Activated CD8-positive, alpha-beta memory T cell treated with anti-CD3 and anti-CD28 coated beads, Interleukin-2, amount 50 U/mL, for 4 hours (primary cell): ENCODE data around the gene APOBEC3A.
A peak's percentile ranks its signal among the peaks of the same experiment; 100 is the strongest.
"Not testable (repeated sequence)": the region's sequence is repeated elsewhere in the genome, so short reads cannot be mapped to it uniquely, and the experiment has no call there.

Experiments
- DNase-seq: peaks from one replicate; pipeline ENCODE4 v3.0.0-alpha.2; 2020

APOBEC3A gene

GRCh38 chr22:38960673-38961072 is 3.3 kb downstream of the APOBEC3A start:
- not testable (repeated sequence) for DNase-seq

GRCh38 chr22:38963291-38963738 is 5.9 kb downstream of the APOBEC3A start:
- DNase-seq: not testable (repeated sequence)

GRCh38 chr22:38963872-38964271 is 6.5 kb downstream of the APOBEC3A start:
- DNase-seq: no peak

GRCh38 chr22:38964306-38964705 is 6.9 kb downstream of the APOBEC3A start:
- DNase-seq: no peak

GRCh38 chr22:38964989-38965388 is 7.6 kb downstream of the APOBEC3A start:
- no peak for DNase-seq

GRCh38 chr22:38965614-38966379 is 8.4 kb downstream of the APOBEC3A start:
- no peak for DNase-seq

GRCh38 chr22:38966380-38966702 is 8.9 kb downstream of the APOBEC3A start:
- DNase-seq: no peak

- no peak for DNase-seq
These were observed 9.5 kb downstream of the APOBEC3A start for GRCh38 chr22:38966942-38967341.

- no peak for DNase-seq
These were observed 10.3 kb downstream of the APOBEC3A start for GRCh38 chr22:38967451-38968450.

GRCh38 chr22:38968801-38969200 is 11.4 kb downstream of the APOBEC3A start:
- no peak for DNase-seq

GRCh38 chr22:38970551-38970950 is 13.1 kb downstream of the APOBEC3A start:
- DNase-seq: no peak

- no peak for DNase-seq
These were observed 13.8 kb downstream of the APOBEC3A start for GRCh38 chr22:38971202-38971601.

GRCh38 chr22:38971791-38972190 is 14.4 kb downstream of the APOBEC3A start:
- no peak for DNase-seq

- DNase-seq: no peak
These were observed 15.1 kb downstream of the APOBEC3A start for GRCh38 chr22:38972558-38972957.

GRCh38 chr22:38973289-38974169 is 16.1 kb downstream of the APOBEC3A start:
- DNase-seq: peak; percentile 62

- DNase-seq: no peak
These were observed 16.9 kb downstream of the APOBEC3A start for GRCh38 chr22:38974170-38974825.

- DNase-seq: no peak
These were observed 17.4 kb downstream of the APOBEC3A start for GRCh38 chr22:38974826-38975175.

GRCh38 chr22:38977289-38977688 is 19.9 kb downstream of the APOBEC3A start:
- not testable (repeated sequence) for DNase-seq

GRCh38 chr22:38980587-38980986 is 23.2 kb downstream of the APOBEC3A start:
- not testable (repeated sequence) for DNase-seq

GRCh38 chr22:38981005-38981991 is 23.9 kb downstream of the APOBEC3A start:
- no peak for DNase-seq
